Right renal pelvis (tissue), 4 donors: ENCODE measurements around the gene CCNDBP1. TPM values are rescaled to one million over a fixed set of nuclear protein-coding genes. Genes with fewer than 3 reads are reported as not detected.
"Not testable (repeated sequence)": the region's sequence is repeated elsewhere in the genome, so short reads cannot be mapped to it uniquely, and the experiment has no call there.

Source experiments
- DNase-seq, 4 donors: peaks; one replicate each; pipeline ENCODE4 v3.0.0-alpha.2; 2013; ENCODE audit warnings: low read depth in 4 of 4, low spot score in 3 of 4, missing footprints in 1 of 4
- polyA plus RNA-seq, 4 donors: library from polyadenylated mRNA; unstranded; fragments of 120-200 nt; gene quantifications; one replicate each; pipeline ENCODE4 v1.2.1, GENCODE V29; 2013; ENCODE audit not compliant: insufficient read length in 4 of 4

CCNDBP1 gene
- polyA plus RNA-seq, 4 donors = 49.6 to 64.6 (median 57.8) TPM

- DNase-seq = no peak
Observed at GRCh38 chr15:43214169-43214568, 29.0 kb downstream of the CCNDBP1 start.

GRCh38 chr15:43214592-43215295 is 29.5 kb downstream of the CCNDBP1 start:
- DNase-seq = no peak

- DNase-seq = no peak
Observed at GRCh38 chr15:43215961-43216360, 30.8 kb downstream of the CCNDBP1 start.

GRCh38 chr15:43218908-43219706 is 33.9 kb downstream of the CCNDBP1 start:
- no peak for DNase-seq

- no peak for DNase-seq
Observed at GRCh38 chr15:43219929-43220928, 35.0 kb downstream of the CCNDBP1 start.

GRCh38 chr15:43220991-43221403 is 35.8 kb downstream of the CCNDBP1 start, which contains the start of gene EPB42:
EPB42 (minus strand) TSS chr15:43221018; CDS start chr15:43220825, 193 bp downstream.
- no peak for DNase-seq

- DNase-seq = no peak
Observed at GRCh38 chr15:43221422-43221821, 36.2 kb downstream of the CCNDBP1 start.

GRCh38 chr15:43225201-43225949 is 40.2 kb downstream of the CCNDBP1 start:
- DNase-seq = peak; percentile 30 to 48 (median 32)

- not testable (repeated sequence) for DNase-seq
Observed at GRCh38 chr15:43225950-43226255, 40.7 kb downstream of the CCNDBP1 start.

- DNase-seq = no peak
Observed at GRCh38 chr15:43226436-43227305, 41.5 kb downstream of the CCNDBP1 start.

- DNase-seq = no peak
Observed at GRCh38 chr15:43229977-43230376, 44.8 kb downstream of the CCNDBP1 start.

GRCh38 chr15:43230640-43231115 is 45.5 kb downstream of the CCNDBP1 start:
- no peak for DNase-seq

GRCh38 chr15:43232289-43232874 is 47.2 kb downstream of the CCNDBP1 start:
- no peak for DNase-seq

- no peak for DNase-seq
Observed at GRCh38 chr15:43235536-43235935, 50.3 kb downstream of the CCNDBP1 start.

GRCh38 chr15:43237842-43238470 is 52.8 kb downstream of the CCNDBP1 start:
- DNase-seq = no peak

- DNase-seq = no peak
Observed at GRCh38 chr15:43238671-43239131, 53.5 kb downstream of the CCNDBP1 start.

- no peak for DNase-seq
Observed at GRCh38 chr15:43239732-43240491, 54.7 kb downstream of the CCNDBP1 start.
